GM23248 (cell line): ENCODE measurements around the gene URB1.
"Not testable (repeated sequence)": the region's sequence is repeated elsewhere in the genome, so short reads cannot be mapped to it uniquely, and the experiment has no call there.

Source experiments
- EZH2 ChIP-seq: fragments of 200-600 bp; sonication (generic); IDR thresholded peaks from 2 replicates; pipeline ENCODE4 v1.6.1; 2018; ENCODE audit warnings: antibody characterized with exemption, mild to moderate bottlenecking; ENCODE audit not compliant: insufficient read depth, poor library complexity, severe bottlenecking
- EZH2phosphoT487 ChIP-seq: fragments of 200-600 bp; sonication (generic); IDR thresholded peaks from 2 replicates; pipeline ENCODE4 v1.6.1; 2018; ENCODE audit warnings: antibody characterized with exemption, moderate library complexity, mild to moderate bottlenecking, low read depth; ENCODE audit not compliant: insufficient read depth

- TF ChIP-seq EZH2phosphoT487, EZH2: not testable (repeated sequence)
Observed at GRCh38 chr21:32432982-32433660, 40.3 kb upstream of the URB1 start.
